HG02642 (cell line): ENCODE data around the gene GALNS.
"Not testable (repeated sequence)": the region's sequence is repeated elsewhere in the genome, so short reads cannot be mapped to it uniquely, and the experiment has no call there.

Source experiments
- ATAC-seq: cut with Tn5 transposase; IDR thresholded peaks from one replicate; pipeline ENCODE4 v1.9.1; 2021; ENCODE audit warnings: mild to moderate bottlenecking; ENCODE audit not compliant: unreplicated experiment, poor library complexity

GALNS gene

DNA sequence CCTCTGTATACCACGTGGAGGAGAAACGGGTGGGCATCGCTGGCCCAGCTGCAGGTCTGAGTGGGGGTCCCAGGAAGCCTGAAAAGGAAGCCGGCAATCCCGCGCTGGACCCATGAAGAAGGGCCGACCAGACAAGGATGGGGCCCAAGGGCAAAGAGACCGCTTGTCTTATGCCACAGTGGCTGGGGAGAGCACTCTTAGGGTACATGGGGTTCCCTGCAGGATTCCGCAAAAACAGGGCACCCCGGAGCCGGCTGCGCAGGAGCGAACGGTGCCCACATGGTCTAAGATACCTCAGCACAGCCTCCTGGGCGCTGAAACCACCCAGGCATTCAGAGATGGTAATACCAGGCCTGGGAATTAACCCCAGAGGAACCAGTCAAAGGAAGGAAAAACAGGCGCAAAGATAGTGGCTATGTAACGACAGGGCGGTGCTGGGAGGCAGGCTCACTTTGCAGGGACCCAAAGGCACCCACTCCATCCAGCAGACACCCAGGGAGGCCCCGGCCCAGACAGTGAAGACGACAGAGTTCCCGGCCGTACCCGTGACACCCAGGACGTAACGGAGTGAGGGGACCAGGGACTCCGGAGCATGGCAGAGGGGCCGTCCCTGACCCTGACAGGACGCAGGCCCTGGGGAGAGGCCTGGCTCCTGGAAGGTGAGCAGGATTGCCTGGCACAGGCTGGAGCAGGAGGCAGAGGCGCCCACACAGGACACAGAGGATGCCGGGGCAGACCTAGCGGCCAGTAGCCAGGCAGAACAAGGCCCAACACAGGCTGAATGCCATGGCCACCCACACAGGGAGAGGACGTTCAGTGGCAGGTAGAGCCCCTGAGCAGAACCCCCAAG lies 82.0 kb downstream of the GALNS start:
- ATAC-seq, result no peak

DNA sequence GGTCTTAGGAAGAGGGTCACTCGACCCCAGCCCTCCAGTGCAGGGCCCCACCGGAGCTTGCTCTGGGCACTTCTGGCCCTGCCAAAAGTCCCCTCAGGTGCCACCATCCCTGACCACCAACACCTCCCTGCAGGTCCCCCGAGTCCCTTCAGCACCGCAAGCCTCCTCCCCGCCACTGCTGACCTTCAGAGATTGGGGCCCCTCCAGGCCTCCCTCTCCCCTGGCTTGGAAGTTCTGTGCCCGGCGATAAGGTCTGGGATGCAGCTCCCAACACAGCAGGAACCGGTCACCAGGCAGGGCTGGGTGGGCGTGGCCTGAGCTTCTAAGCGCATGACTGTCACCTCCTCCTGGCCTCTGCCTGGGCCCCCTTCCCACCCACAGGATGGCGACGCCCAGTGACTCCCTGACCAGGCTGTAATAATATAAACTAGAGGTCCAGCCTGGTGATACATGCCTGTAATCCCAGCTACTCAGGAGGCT lies 82.9 kb downstream of the GALNS start:
- no peak for ATAC-seq

DNA sequence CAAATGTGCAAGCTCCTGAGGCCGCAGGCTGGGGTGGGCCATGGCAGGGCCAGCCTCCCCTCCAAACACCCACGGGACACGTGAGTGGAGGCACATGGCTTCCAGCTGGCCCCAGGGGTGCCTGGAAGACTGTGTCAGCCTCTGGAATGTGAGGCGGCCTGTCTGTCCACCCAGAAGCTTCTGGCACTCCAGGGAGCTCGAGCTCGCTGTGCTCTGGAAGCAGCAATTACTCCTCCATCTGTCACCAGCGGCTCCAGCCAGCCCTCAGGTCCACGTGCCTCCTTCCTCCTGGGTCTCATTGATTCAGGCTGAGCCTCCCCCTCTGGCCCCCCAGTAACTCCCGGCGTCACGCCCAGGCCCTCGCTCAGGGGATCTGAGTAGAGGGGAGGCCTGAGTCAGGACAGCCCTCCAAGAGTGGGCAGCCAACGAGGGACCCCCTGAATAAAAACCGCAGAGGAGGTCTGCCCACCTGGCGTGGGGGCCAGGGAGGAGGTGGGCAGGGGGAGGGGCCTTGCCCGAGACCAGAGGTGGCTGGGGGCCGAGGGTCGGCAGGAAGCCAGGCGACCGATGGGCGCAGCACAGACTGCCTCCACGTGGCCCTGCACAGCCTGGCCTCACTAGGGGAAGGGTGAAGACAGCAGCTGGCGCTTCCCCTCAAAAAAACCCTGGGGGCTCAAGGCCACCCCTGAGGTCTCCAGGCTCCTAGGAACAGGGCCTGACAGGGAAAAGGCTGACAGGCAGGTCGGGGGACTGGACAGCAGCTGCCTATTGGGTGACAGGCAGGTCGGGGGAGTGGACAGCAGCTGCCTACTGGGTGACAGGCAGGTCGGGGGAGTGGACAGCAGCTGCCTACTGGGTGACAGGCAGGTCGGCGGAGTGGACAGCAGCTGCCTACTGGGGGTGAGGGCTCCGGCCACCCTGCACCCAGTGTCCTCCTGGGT lies 83.6 kb downstream of the GALNS start:
- ATAC-seq, result no peak

DNA sequence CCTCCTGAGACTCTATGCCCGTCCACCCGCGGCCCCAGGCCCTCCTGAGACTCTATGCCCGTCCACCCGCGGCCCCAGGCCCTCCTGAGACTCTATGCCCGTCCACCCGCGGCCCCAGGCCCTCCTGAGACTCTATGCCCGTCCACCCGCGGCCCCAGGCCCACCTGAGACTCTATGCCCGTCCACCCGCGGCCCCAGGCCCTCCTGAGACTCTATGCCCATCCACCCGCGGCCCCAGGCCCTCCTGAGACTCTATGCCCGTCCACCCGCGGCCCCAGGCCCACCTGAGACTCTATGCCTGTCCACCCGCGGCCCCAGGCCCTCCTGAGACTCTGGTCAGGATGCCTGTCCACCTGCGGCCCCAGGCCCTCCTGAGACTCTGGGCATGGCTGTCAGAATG lies 85.0 kb downstream of the GALNS start:
- ATAC-seq, result not testable (repeated sequence)

DNA sequence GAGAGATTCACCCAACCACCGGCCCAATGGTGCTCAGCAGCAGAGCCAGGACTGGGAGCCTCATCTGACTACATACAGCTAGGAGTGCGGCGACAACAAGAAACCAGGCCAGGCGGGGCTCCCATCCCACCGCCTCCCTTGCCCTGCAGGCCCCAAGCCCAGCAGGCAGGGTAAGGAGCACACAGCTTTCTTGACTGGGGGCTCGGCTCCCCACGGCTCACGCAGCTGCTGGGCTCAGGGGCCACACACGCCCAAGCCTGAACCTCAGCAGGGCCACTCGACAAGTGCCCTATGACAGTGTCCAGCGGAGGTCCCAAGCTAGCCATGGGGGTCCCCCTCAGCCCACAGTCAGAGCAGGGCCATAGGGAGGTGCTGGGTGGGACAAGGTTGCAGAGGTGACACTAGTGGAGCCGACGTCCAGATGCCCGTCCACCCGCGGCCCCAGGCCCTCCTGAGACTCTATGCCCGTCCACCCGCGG lies 85.4 kb downstream of the GALNS start:
- ATAC-seq, result no peak

DNA sequence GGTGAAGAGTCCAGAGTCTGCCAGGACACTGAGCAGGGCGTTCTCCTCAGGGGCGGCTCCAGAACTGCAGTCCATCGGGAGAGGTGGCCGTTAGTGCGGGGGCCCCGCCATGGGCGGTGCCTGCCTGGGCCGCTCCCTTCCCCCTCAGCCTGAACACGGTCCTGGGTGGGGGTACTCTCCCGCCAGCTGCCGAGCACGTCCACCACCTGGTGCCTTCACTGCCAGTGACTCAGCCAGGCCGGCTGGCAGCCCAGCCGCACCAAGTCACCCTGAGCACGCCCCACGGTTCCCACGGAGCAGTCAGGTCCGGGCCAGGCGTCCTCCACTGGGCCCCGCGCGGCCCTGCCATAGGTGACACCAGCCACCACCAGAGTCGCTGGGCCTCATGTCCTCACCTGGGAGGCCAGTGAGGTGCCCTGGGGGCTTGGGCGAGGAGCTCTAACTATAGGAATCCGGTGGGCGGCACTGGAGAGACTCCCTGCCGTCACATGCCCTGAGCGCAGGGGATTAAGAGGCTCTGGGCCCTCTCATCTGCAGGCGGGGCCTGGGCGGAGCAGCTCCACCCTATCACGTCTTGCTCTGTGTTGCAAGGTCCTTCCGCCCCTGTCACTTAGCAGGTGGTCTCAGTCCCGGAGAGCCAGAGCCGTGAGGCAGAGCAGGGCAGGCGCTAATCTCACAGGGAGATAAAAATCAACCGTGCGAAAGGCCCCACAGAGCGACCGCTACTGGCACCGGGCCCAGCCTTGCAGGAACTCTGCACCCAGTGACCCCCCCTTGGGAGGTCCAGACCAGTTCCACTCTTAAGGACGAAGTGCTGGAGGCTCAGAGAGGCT lies 86.1 kb downstream of the GALNS start:
- ATAC-seq, result no peak

DNA sequence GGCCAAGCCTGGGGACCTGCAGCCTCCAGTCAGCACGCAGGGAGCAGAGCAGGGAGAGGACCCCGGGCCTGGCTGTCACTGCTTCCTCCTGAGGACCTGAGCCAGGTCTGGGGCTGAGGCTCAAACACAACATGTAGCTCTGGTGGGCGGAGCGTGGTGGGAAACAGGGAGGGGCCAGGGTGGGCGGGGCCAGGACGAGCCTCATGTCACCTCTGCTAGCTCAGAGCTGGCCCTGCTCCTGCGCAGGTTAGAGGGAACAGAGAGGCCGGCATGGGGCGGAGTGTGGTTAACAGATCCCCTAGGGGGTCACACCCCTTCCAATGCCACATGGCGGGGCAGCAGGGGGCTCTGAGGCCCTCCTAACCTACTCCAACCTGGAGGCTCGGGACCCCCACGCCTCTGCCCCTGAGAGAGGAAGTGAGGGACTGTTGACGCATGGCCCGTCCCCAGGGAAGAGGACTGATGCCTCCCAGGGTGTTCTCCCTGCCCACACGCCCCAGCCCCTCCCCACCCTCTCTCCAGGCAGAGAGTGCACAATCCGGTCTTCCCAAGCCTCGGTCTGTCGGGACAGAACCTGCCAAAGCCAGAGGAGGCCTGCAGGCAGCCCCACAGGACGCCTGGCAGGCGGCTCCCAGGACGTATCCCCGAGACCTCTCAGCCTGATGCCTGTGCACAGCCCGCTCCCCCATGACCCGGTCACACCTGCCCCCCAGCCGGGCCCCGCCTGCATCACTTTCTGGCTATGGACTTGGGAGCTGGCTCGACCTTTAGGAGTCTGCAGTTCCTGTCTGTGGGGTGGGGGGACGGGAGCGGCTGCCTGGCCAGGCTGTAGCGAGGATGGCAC lies 86.9 kb downstream of the GALNS start:
- ATAC-seq, result no peak

DNA sequence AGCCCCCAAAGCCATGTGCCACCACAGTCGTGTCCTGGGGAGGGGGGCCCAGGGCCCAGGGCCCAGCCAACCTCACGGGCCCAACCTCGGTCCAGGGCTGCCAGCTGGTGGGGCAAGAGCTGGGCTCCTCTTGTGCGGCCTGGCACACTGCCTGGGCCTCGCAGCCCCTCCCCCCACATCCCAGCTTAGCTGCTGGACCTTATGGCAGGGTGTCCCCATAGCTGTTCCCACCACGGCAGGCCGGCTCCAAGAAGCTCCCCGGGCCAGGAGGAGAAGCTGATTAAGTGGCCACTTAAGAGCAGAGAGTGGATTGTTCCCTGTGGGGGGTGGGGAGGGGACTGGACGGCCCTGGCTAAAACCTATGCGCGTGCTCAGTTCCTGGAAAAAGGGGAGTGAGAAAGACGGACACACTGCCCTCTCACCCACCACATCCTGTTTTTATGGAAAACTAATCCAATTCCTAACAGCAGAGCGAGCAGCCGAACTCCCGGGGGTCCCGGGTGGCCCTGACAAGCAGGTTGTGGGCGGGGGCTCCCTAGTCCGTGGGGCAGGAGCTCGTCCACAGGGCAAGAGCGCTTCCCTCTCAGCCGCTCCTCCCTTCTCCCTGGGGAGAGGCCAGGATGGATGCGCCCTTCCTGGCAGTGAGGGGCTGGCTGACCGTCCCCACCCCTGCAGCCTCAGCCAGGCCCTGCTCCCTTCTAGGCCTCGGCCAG lies 88.5 kb downstream of the GALNS start:
- no peak for ATAC-seq

DNA sequence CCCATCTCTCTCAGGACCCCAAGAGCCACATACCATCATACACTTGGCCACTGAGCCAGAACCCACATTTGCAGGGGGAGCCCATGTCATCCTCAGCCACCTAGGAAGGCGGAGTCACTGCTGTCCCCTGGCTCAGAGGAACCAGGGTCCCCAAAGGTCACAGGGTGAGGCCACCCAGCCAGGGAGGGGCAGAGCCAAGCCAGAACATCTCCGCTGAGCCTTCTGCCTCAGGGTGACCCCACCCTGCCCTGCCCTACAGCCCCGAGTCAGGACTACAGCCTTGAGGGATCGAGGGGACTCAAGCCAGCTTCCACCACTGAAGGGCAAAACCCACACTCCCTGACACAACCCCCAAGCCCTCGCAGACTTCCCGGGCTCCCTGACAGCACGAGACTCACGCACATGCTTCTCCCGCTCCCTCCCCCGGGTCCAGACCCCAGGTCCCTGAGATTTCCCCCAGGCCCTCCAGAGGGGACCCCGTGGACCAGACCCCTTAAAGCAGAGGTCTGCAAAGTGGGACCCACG lies 89.1 kb downstream of the GALNS start:
- no peak for ATAC-seq

DNA sequence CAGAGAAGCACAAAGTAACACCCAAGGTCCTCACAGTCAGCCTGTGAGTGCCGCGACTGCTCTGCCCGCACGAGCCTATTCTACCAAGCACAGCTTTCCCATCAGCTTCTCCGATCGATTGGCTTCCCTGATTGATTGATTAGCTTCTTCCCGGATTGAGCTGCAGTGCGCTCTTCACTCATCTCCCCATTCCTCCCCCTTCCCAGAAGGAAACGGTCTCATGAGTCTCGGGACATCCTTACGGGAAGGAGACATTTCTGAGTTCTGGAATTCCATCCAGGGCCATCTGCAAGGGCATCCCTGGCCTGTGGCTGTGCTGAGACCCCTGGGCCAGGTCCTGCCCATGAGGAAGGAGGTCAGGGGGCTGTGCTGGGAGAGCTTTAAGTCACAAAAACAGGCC lies 89.8 kb downstream of the GALNS start:
- ATAC-seq, result no peak

DNA sequence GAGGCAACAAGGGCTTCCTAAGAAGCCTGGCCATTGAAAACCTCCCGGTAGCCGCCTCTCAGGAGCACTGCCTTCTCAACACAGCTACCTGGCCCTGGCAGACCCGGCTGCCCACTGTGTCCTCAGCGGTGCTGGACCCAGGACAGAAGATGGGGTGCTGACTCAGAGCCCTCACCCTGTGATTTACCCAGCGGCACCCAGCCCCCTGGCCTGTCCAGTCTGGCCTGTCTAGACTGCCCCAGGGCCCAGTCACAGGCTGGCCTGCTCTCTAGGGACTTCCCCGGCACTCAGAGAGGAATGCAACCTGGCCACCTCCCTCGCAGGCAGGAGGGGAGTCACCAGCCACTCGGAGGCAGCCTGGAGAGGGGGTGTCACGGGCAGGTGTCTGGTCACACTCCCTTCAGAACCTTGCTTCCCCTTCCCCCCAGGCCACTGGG lies 91.8 kb downstream of the GALNS start:
- no peak for ATAC-seq

DNA sequence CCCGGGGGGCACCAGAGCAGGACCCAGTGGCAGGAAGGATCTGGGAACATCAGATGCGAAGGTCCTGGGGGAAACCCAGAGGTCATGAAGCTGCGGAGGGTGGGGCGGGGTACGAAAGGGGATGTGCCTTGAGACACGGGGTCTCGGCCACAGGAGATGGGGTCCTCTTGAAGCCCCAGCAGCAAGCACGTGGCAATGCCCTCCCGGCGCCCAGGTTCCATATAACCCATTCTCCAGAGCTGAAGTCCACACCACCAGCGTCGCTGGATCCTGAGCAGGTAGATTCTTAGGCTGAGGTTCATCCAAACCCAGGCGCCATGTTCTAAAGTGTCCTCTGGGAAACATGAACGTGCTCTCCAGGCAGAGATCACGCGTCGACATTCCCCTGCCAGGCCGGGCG lies 92.7 kb downstream of the GALNS start:
- ATAC-seq, result no peak
